Measurements from ENCODE around the gene RUNX1. TPM values are rescaled to one million over a fixed set of nuclear protein-coding genes. Genes with fewer than 3 reads are reported as not detected.
A peak's percentile ranks its signal among the peaks of the same experiment; 100 is the strongest.

RUNX1 gene
- total and polyA plus RNA-seq, 2 of the 13 experiments (the other 11 are each of a cell fraction or from before 2014, with no cell fraction given): 5.4 to 6.4 TPM

GRCh38 chr21:35021546-35021945 is 27.6 kb downstream of the RUNX1 start:
- H2AFZ ChIP-seq (ENCODE audit: low read length): no peak overlapping the region
- H3K9ac ChIP-seq (ENCODE audit: insufficient read depth, low read depth, low read length): no peak overlapping the region
- H3K4me2 ChIP-seq (ENCODE audit: low read depth, low read length): no peak overlapping the region
- no peaks in the 10 kb centered on the region for H3K9me3 ChIP-seq (ENCODE audit: low read length)
- 88% methylated on average over 3 of the region's 3 CpGs for WGBS (ENCODE audit: low lambda C conversion rate)
- H3K27ac ChIP-seq (ENCODE audit: extremely low read length, insufficient read depth, low read length): peak overlapping the region; percentile 21
- H3K36me3 ChIP-seq (replicated peaks in 1 of 2; ENCODE audit: control insufficient read depth in 1 of 2, insufficient read depth in 2 of 2, low read length in 2 of 2): no peaks in the 10 kb centered on the region
- intact Hi-C loops (cut with micrococcal nuclease; ENCODE audit: unreplicated experiment): loop anchor here (10.0 kb wide), 1 partner anchor 57 kb away; no protein-coding TSS in a partner anchor
- in situ Hi-C loops (cut with HindIII; ENCODE audit: extremely low pct_ligation_motif_present, low pct_unique_long_range_greater_than_20kb): no loop called here
- DNase-seq (ENCODE audit: low spot score) (no peak), ATAC-seq (no peak), FAIRE-seq (no peak)
- CTCF ChIA-PET (ENCODE audit: low intra/inter-chr PET ratio, low total read pairs): no interaction called here
- POLR2A ChIA-PET: interaction anchor here (1.1 to 1.6 kb wide), 3 partner anchors 19 to 133 kb away, joined by 3 to 6 read pairs (median 4); no protein-coding TSS in a partner anchor
- no peaks in the 10 kb centered on the region for H3K27me3 ChIP-seq (ENCODE audit: control insufficient read depth in 1 of 2, insufficient read depth in 2 of 2, low read length in 2 of 2)
- TF ChIP-seq ZSCAN21 (CRISPR knock-in tag; IDR thresholded peaks at IDR 0.05; ENCODE audit: borderline replicate concordance): no peak
- no peak for TF ChIP-seq ZSCAN25 (CRISPR knock-in tag; IDR thresholded peaks at IDR 0.05)
- no peak for TF ChIP-seq SMARCE1 (IDR thresholded peaks at IDR 0.05; ENCODE audit: borderline replicate concordance)
- TF ChIP-seq, protein P1, sequence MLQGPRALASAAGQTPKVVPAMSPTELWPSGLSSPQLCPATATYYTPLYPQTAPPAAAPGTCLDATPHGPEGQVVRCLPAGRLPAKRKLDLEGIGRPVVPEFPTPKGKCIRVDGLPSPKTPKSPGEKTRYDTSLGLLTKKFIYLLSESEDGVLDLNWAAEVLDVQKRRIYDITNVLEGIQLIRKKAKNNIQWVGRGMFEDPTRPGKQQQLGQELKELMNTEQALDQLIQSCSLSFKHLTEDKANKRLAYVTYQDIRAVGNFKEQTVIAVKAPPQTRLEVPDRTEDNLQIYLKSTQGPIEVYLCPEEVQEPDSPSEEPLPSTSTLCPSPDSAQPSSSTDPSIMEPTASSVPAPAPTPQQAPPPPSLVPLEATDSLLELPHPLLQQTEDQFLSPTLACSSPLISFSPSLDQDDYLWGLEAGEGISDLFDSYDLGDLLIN (CRISPR knock-in tag; IDR thresholded peaks at IDR 0.05; ENCODE audit: borderline replicate concordance): no peak
- TF ChIP-seq, protein P2, sequence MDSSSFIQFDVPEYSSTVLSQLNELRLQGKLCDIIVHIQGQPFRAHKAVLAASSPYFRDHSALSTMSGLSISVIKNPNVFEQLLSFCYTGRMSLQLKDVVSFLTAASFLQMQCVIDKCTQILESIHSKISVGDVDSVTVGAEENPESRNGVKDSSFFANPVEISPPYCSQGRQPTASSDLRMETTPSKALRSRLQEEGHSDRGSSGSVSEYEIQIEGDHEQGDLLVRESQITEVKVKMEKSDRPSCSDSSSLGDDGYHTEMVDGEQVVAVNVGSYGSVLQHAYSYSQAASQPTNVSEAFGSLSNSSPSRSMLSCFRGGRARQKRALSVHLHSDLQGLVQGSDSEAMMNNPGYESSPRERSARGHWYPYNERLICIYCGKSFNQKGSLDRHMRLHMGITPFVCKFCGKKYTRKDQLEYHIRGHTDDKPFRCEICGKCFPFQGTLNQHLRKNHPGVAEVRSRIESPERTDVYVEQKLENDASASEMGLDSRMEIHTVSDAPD (CRISPR knock-in tag; IDR thresholded peaks at IDR 0.05): no peak
- no peak for TF ChIP-seq IKZF1 (IDR thresholded peaks at IDR 0.05)
- no peak for TF ChIP-seq RXRA (CRISPR knock-in tag; IDR thresholded peaks at IDR 0.05)
- TF ChIP-seq XRCC5 (optimal IDR thresholded peaks at IDR 0.05; ENCODE audit: low read length): no peak
- TF ChIP-seq, protein P3, sequence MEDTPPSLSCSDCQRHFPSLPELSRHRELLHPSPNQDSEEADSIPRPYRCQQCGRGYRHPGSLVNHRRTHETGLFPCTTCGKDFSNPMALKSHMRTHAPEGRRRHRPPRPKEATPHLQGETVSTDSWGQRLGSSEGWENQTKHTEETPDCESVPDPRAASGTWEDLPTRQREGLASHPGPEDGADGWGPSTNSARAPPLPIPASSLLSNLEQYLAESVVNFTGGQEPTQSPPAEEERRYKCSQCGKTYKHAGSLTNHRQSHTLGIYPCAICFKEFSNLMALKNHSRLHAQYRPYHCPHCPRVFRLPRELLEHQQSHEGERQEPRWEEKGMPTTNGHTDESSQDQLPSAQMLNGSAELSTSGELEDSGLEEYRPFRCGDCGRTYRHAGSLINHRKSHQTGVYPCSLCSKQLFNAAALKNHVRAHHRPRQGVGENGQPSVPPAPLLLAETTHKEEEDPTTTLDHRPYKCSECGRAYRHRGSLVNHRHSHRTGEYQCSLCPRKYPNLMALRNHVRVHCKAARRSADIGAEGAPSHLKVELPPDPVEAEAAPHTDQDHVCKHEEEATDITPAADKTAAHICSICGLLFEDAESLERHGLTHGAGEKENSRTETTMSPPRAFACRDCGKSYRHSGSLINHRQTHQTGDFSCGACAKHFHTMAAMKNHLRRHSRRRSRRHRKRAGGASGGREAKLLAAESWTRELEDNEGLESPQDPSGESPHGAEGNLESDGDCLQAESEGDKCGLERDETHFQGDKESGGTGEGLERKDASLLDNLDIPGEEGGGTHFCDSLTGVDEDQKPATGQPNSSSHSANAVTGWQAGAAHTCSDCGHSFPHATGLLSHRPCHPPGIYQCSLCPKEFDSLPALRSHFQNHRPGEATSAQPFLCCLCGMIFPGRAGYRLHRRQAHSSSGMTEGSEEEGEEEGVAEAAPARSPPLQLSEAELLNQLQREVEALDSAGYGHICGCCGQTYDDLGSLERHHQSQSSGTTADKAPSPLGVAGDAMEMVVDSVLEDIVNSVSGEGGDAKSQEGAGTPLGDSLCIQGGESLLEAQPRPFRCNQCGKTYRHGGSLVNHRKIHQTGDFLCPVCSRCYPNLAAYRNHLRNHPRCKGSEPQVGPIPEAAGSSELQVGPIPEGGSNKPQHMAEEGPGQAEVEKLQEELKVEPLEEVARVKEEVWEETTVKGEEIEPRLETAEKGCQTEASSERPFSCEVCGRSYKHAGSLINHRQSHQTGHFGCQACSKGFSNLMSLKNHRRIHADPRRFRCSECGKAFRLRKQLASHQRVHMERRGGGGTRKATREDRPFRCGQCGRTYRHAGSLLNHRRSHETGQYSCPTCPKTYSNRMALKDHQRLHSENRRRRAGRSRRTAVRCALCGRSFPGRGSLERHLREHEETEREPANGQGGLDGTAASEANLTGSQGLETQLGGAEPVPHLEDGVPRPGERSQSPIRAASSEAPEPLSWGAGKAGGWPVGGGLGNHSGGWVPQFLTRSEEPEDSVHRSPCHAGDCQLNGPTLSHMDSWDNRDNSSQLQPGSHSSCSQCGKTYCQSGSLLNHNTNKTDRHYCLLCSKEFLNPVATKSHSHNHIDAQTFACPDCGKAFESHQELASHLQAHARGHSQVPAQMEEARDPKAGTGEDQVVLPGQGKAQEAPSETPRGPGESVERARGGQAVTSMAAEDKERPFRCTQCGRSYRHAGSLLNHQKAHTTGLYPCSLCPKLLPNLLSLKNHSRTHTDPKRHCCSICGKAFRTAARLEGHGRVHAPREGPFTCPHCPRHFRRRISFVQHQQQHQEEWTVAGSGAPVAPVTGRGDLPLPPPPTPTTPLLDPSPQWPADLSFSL (CRISPR knock-in tag; IDR thresholded peaks at IDR 0.05): no peak
- TF ChIP-seq CCDC6 (CRISPR knock-in tag; IDR thresholded peaks at IDR 0.05): no peak
- peaks cover 92% of the 10 kb centered on the region for H3K4me1 ChIP-seq (ENCODE audit: insufficient read depth, low read length)
- BruUV-seq (replicated peaks): no TSS peak
- no peaks in the 10 kb centered on the region for H3K79me2 ChIP-seq (ENCODE audit: insufficient read depth, low read length)
- no peaks in the 10 kb centered on the region for H4K20me1 ChIP-seq (ENCODE audit: insufficient read depth, low read length)
- H3K4me3 ChIP-seq (replicated peaks in 1 of 3; ENCODE audit: insufficient read depth in 1 of 3, low read depth in 2 of 3, low read length in 3 of 3): no peak overlapping the region

Data from HepG2 (cell line).